K562 (cell line): ENCODE data around the gene CTRL. TPM values are rescaled to one million over a fixed set of nuclear protein-coding genes. Genes with fewer than 3 reads are reported as not detected.

Experiments
- BCL6 ChIP-seq: fragments of 250-450 bp; sonication (Bioruptor Pico); IDR thresholded peaks from 2 replicates; pipeline ENCODE4 v1.4.0; 2020
- CAMTA2 ChIP-seq: fragments of 250-450 bp; sonication (Bioruptor Pico); conservative IDR thresholded peaks from 2 replicates; pipeline ENCODE4 v1.5.1; 2022
- CREB3L1 ChIP-seq: fragments of 450-650 bp; IDR thresholded peaks from 2 replicates; pipeline ENCODE4 v1.6.1; 2014; ENCODE audit warnings: low read depth, mild to moderate bottlenecking, moderate library complexity, borderline replicate concordance
- EP400 ChIP-seq: fragments of 450-650 bp; IDR thresholded peaks from 2 replicates; pipeline ENCODE4 v1.6.1; 2017; ENCODE audit warnings: antibody characterized with exemption, mild to moderate bottlenecking, moderate library complexity
- ERF ChIP-seq: fragments of 450-650 bp; formaldehyde crosslinking; IDR thresholded peaks from 2 replicates; pipeline ENCODE4 v1.4.0; 2020; ENCODE audit warnings: mild to moderate bottlenecking, mixed read lengths
- HBP1 ChIP-seq: fragments of 450-650 bp; formaldehyde crosslinking; IDR thresholded peaks from 2 replicates; pipeline ENCODE4 v1.4.0; 2022; ENCODE audit warnings: missing genetic modification characterization
- KDM5B ChIP-seq: fragments of 200-600 bp; sonication (generic); IDR thresholded peaks from 2 replicates; pipeline ENCODE4 v1.6.1; 2012; ENCODE audit warnings: low read depth, mild to moderate bottlenecking, moderate library complexity, low read length, control low read depth, inconsistent platforms; ENCODE audit not compliant: insufficient replicate concordance
- NCOA6 ChIP-seq: fragments of 450-650 bp; IDR thresholded peaks from 2 replicates; pipeline ENCODE4 v1.6.1; 2017; ENCODE audit warnings: mild to moderate bottlenecking
- NFIC ChIP-seq: fragments of 450-650 bp; IDR thresholded peaks from 2 replicates; pipeline ENCODE4 v1.6.1; 2017; ENCODE audit warnings: mild to moderate bottlenecking, inconsistent platforms
- POLR2G ChIP-seq: fragments of 200-400 bp; formaldehyde crosslinking; IDR thresholded peaks from 2 replicates; pipeline ENCODE4 v1.6.1; 2017; ENCODE audit warnings: low read depth, mild to moderate bottlenecking, antibody characterized with exemption, low read length, moderate library complexity
- RUNX1 ChIP-seq: sonication (generic); IDR thresholded peaks from 2 replicates; pipeline ENCODE4 v1.6.1; 2016; ENCODE audit warnings: antibody characterized with exemption, low read depth
- TCFL5 ChIP-seq: fragments of 250-450 bp; sonication (Bioruptor Pico); conservative IDR thresholded peaks from 2 replicates; pipeline ENCODE4 v1.6.1; 2021; ENCODE audit warnings: mild to moderate bottlenecking, moderate library complexity, matching md5 sums
- TEAD4 ChIP-seq, 2 experiments: sonication (generic) in 1 of 2; formaldehyde crosslinking in 1 of 2; IDR thresholded peaks; 2 replicates each; pipeline versions ENCODE4 v1.6.1 to v1.8.0; 2012 to 2022; ENCODE audit warnings: borderline replicate concordance in 1 of 2, inconsistent platforms in 1 of 2, low read length in 1 of 2, mild to moderate bottlenecking in 1 of 2, missing genetic modification reagents in 1 of 2
- THRAP3 ChIP-seq: fragments of 450-650 bp; IDR thresholded peaks from 2 replicates; pipeline ENCODE4 v1.6.1; 2016; ENCODE audit warnings: mild to moderate bottlenecking, inconsistent platforms, borderline replicate concordance
- USF1 ChIP-seq: sonication (generic); formaldehyde crosslinking; IDR thresholded peaks from 2 replicates; pipeline ENCODE4 v1.9.0; 2022; ENCODE audit warnings: mild to moderate bottlenecking, missing genetic modification reagents
- ZC3H4 ChIP-seq: sonication (generic); formaldehyde crosslinking; IDR thresholded peaks from 2 replicates; pipeline ENCODE4 v1.9.0; 2021; ENCODE audit warnings: missing genetic modification reagents, borderline replicate concordance
- ZNF124 ChIP-seq: sonication (generic); formaldehyde crosslinking; IDR thresholded peaks from 2 replicates; pipeline ENCODE4 v1.8.1; 2022; ENCODE audit warnings: missing genetic modification reagents
- ZNF347 ChIP-seq: fragments of 450-650 bp; formaldehyde crosslinking; IDR thresholded peaks from 2 replicates; pipeline ENCODE4 v1.4.0; 2020; ENCODE audit warnings: low read depth, mild to moderate bottlenecking, moderate library complexity
- ZNF583 ChIP-seq: fragments of 250-450 bp; sonication (Bioruptor Pico); IDR thresholded peaks from 2 replicates; pipeline ENCODE4 v1.4.0; 2020
- ZNF639 ChIP-seq, 2 experiments: fragments of 200-800 bp in 1 of 2; sonication (Bioruptor generic) in 1 of 2; sonication (generic) in 1 of 2; formaldehyde crosslinking in 1 of 2; IDR thresholded peaks in 1 of 2; conservative IDR thresholded peaks in 1 of 2; 2 replicates each; pipeline versions ENCODE4 v1.5.0 to v1.6.1; 2016 to 2020; ENCODE audit warnings: missing compliant biosample characterization in 1 of 2, missing genetic modification characterization in 1 of 2, missing genetic modification reagents in 1 of 2
- ZNF668 ChIP-seq: fragments of 250-450 bp; sonication (Bioruptor Pico); IDR thresholded peaks from 2 replicates; pipeline ENCODE4 v1.8.0; 2022; ENCODE audit warnings: mild to moderate bottlenecking, inconsistent platforms
- ZNF699 ChIP-seq: fragments of 250-450 bp; sonication (Bioruptor Pico); IDR thresholded peaks from 2 replicates; pipeline ENCODE4 v1.8.0; 2021; ENCODE audit warnings: mild to moderate bottlenecking, moderate library complexity; ENCODE audit not compliant: insufficient replicate concordance
- polyA plus RNA-seq, 8 experiments: library from polyadenylated mRNA; depleted of rRNA in 4 of 8; stranded (reverse) in 5 of 8; unstranded in 3 of 8; fragments of >200 nt; fragmentation: Nextera tagmentation in 2 of 8; fragmentation: Illumina TruSeq in 1 of 8; extraction: Ambion mirVana in 2 of 8; extraction: Trizol in 1 of 8; gene quantifications; 2 replicates each; pipeline versions ENCODE4 v1.2.1 to v1.2.3, GENCODE V29; 2011 to 2014; ENCODE audit warnings: inconsistent platforms in 1 of 8, missing spikeins in 1 of 8
- total RNA-seq, 7 experiments: library from RNA; depleted of rRNA in 6 of 7; stranded (reverse); fragments of >200 nt in 6 of 7; fragmentation: Illumina TruSeq in 2 of 7; extraction: Trizol in 2 of 7; gene quantifications; 2 replicates each; pipeline versions ENCODE4 v1.2.1 to v1.2.3, GENCODE V29; 2011 to 2021; ENCODE audit warnings: low replicate concordance in 1 of 7

The CTRL gene
- total and polyA plus RNA-seq, 9 of the 15 experiments (the other 6 are each of a cell fraction or from before 2014, with no cell fraction given) = 1.4 to 5.6 (median 2.5) TPM

- TF ChIP-seq CREB3L1 (no peak), RUNX1 (no peak), ZNF639 (CRISPR knock-in tag; conservative IDR thresholded peaks at IDR 0.05 in 1 of 2, IDR thresholded peaks at IDR 0.05 in 1 of 2) (peak in 1 of 2 experiments; percentile 94; a peak in 2 of 4 replicates), BCL6 (CRISPR knock-in tag) (no peak), TCFL5 (CRISPR knock-in tag) (no peak), ERF (CRISPR knock-in tag) (no peak), USF1 (CRISPR knock-in tag) (no peak), CAMTA2 (CRISPR knock-in tag) (no peak), THRAP3 (no peak), HBP1 (CRISPR knock-in tag) (no peak), ZC3H4 (CRISPR knock-in tag) (no peak), TEAD4 (IDR thresholded peaks at IDR 0.05; ENCODE audit: low read length) (peak; percentile 49; the same call in 1 of the 2 replicates), TEAD4 (CRISPR knock-in tag; IDR thresholded peaks at IDR 0.05; ENCODE audit: borderline replicate concordance) (no peak), ZNF583 (CRISPR knock-in tag) (no peak), ZNF124 (CRISPR knock-in tag) (no peak), KDM5B (peak; percentile 75), NCOA6 (no peak), ZNF347 (CRISPR knock-in tag) (no peak), NFIC (0 out of 2 replicates have a peak, but pooled peaks have one; percentile 6), EP400 (peak; percentile 27; the same call in 1 of the 2 replicates), ZNF699 (CRISPR knock-in tag) (no peak), POLR2G (peak; percentile 77), ZNF668 (CRISPR knock-in tag) (no peak)
Observed at GRCh38 chr16:67968400-67969253, 37.0 kb upstream of the CTRL start, which contains the start of gene SLC12A4 (continued).
